Ishikawa (cell line): ENCODE measurements around the gene GLIS2.
A peak's percentile ranks its signal among the peaks of the same experiment; 100 is the strongest.

Source experiments
- CEBPB ChIP-seq: IDR thresholded peaks from 2 replicates; pipeline ENCODE4 v1.6.1; 2012
- CREB1 ChIP-seq: IDR thresholded peaks from 2 replicates; pipeline ENCODE4 v1.6.1; 2012; ENCODE audit warnings: low read depth
- EGR1 ChIP-seq: IDR thresholded peaks from 2 replicates; pipeline ENCODE4 v1.6.1; 2012
- EP300 ChIP-seq: IDR thresholded peaks from 2 replicates; pipeline ENCODE4 v1.6.1; 2012; ENCODE audit warnings: borderline replicate concordance
- FOXM1 ChIP-seq: IDR thresholded peaks from 2 replicates; pipeline ENCODE4 v1.6.1; 2012; ENCODE audit warnings: low read depth, borderline replicate concordance
- MAX ChIP-seq: IDR thresholded peaks from 2 replicates; pipeline ENCODE4 v1.6.1; 2012
- NFIC ChIP-seq: IDR thresholded peaks from 2 replicates; pipeline ENCODE4 v1.6.1; 2012
- RAD21 ChIP-seq: IDR thresholded peaks from 2 replicates; pipeline ENCODE4 v1.6.1; 2012; ENCODE audit warnings: low read depth
- REST ChIP-seq: IDR thresholded peaks from 2 replicates; pipeline ENCODE4 v1.6.1; 2012; ENCODE audit warnings: low read depth, mild to moderate bottlenecking
- TAF1 ChIP-seq: IDR thresholded peaks from 2 replicates; pipeline ENCODE4 v1.6.1; 2012; ENCODE audit warnings: low read depth, mild to moderate bottlenecking
- TCF12 ChIP-seq: IDR thresholded peaks from 2 replicates; pipeline ENCODE4 v1.6.1; 2012; ENCODE audit warnings: low read depth
- TEAD4 ChIP-seq: IDR thresholded peaks from 2 replicates; pipeline ENCODE4 v1.6.1; 2012
- YY1 ChIP-seq: IDR thresholded peaks from 2 replicates; pipeline ENCODE4 v1.6.1; 2012; ENCODE audit warnings: low read depth
- ZBTB7A ChIP-seq: IDR thresholded peaks from 2 replicates; pipeline ENCODE4 v1.6.1; 2012; ENCODE audit warnings: low read depth

DNA sequence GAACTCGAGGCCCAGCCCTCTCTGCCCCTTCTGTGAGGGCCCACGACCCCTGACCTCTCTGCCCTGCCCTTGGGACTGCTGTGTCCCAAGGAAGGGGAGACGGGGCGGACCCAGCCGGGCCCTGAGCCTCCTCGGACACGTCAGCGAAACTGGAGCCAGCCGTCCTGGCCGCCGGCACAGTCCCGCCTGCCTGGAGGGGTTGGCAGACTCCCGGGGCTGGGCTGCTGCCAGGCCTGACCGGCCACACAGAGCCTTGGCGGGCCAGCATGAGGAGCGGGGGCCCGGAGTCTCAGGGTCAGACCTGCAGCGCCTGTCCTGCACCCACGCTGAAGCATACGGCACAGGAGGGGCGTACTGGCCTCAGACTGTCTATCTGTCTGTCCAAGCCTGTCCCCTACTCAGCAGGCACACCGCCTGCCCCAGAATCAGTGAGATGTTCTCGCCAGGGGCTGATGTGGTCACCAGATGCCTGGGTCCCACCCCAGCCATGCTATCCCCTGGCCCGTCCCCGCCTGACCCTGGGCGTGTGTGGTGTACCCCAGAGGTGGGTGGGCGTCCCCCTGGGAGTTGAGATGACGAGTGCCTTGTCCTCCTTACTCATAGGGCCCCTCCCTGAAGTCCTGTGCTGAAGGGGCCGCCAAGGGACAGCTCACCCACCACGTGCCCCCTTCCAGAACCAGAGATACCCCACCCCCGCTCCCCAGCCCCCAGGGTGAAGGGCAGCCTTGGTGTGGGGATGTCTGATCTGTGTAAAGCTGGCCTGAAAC lies 60.4 kb downstream of the GLIS2 start:
- TF ChIP-seq REST (no peak), CREB1 (no peak), ZBTB7A (peak; percentile 74; the same call in 1 of the 2 replicates), EGR1 (no peak), EP300 (peak; percentile 55; the same call in 1 of the 2 replicates), YY1 (no peak), TAF1 (no peak), RAD21 (no peak; the same call in 1 of the 2 replicates), MAX (peak; percentile 44; the same call in 1 of the 2 replicates), NFIC (peak; percentile 93), TCF12 (peak; percentile 59), CEBPB (no peak), TEAD4 (no peak; the same call in 1 of the 2 replicates), FOXM1 (no peak; the same call in 1 of the 2 replicates)
